Activated CD8-positive, alpha-beta T cell treated with anti-CD3 and anti-CD28 coated beads for 36 hours (primary cell): ENCODE measurements around the gene NEB. TPM values are rescaled to one million over a fixed set of nuclear protein-coding genes. Genes with fewer than 3 reads are reported as not detected.

ENCODE experiments used
- ATAC-seq: fragments of 200-7000 bp; cut with Tn5 transposase; one replicate; pipeline ENCODE4 v1.10.0; 2021; ENCODE audit warnings: mild to moderate bottlenecking, moderate library complexity
- CTCF ChIA-PET: fragments of 350-600 bp; sonication (Branson Sonifier 250); formaldehyde crosslinking; loops from one replicate; lab custom pipeline; 2021; ENCODE audit warnings: antibody characterized with exemption; lab: Charles Lee
- POLR2A ChIA-PET: fragments of 350-600 bp; sonication (Branson Sonifier 250); formaldehyde crosslinking; loops from one replicate; lab custom pipeline; 2021; ENCODE audit warnings: antibody characterized with exemption; lab: Charles Lee
- DNase-seq: peaks from one replicate; pipeline ENCODE4 v3.0.0-alpha.2; 2020
- H3K27ac Mint-ChIP-seq: one replicate; pipeline ENCODE4 v1.8.0; 2021; ENCODE audit warnings: mild to moderate bottlenecking, mixed read lengths
- H3K27me3 Mint-ChIP-seq: one replicate; pipeline ENCODE4 v1.8.0; 2021; ENCODE audit warnings: mixed read lengths
- H3K36me3 Mint-ChIP-seq: one replicate; pipeline ENCODE4 v1.8.0; 2021; ENCODE audit warnings: low read depth, mixed read lengths
- H3K4me1 Mint-ChIP-seq: one replicate; pipeline ENCODE4 v1.8.0; 2021; ENCODE audit warnings: low read depth, mixed read lengths
- H3K4me3 Mint-ChIP-seq: one replicate; pipeline ENCODE4 v1.8.0; 2021; ENCODE audit warnings: mild to moderate bottlenecking, moderate library complexity, mixed read lengths
- H3K9me3 Mint-ChIP-seq: one replicate; pipeline ENCODE4 v1.8.0; 2021; ENCODE audit warnings: mixed read lengths
- intact Hi-C: fragments of 100-400 bp; cut with micrococcal nuclease; formaldehyde crosslinking; loops from one replicate; pipeline ENCODE4 v1.10.0; 2022
- total RNA-seq, 2 experiments: library from RNA; stranded (reverse); gene quantifications; one replicate each; pipeline ENCODE4 v1.2.3, GENCODE V29; 2021
- TF ChIP-seq, protein P1 (sequence below): fragments of 200-600 bp; IDR thresholded peaks from one replicate; pipeline ENCODE4 v1.8.0; 2022; ENCODE audit warnings: antibody characterized with exemption, mild to moderate bottlenecking

The NEB gene
- total RNA-seq, 2 experiments from 2014 or later, result 0.18 to 0.34 TPM

DNA sequence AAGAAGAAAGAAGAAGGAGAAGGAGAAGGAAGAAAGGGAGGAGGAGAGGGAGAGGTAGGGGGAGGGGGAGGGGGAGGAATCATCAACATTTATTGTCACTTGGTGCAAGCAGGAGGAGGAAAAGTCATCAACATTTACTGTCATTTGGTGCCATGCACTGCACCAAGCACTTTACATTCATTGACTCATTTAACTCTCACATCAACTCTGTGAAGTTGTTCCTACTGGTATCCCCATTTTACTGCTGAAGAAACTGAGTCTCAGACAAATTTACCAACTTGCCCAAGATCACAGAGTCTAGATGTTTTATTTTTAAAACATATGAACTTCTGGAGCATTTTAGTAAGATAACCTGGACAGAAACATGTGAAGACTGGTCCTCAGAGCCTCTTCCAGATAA, 46.7 kb upstream of the NEB start:
- POLR2A ChIA-PET, result no interaction called here
- H3K4me1 Mint-ChIP-seq, result peaks cover 3% of the 10 kb centered on the region
- no peak overlapping the region for H3K27ac Mint-ChIP-seq
- DNase-seq (no peak), ATAC-seq (no peak)
- H3K9me3 Mint-ChIP-seq, result peaks cover 9% of the 10 kb centered on the region
- intact Hi-C loops, result no loop called here
- peaks cover 59% of the 10 kb centered on the region for H3K36me3 Mint-ChIP-seq
- CTCF ChIA-PET, result no interaction called here
- H3K4me3 Mint-ChIP-seq, result no peak overlapping the region
- no peaks in the 10 kb centered on the region for H3K27me3 Mint-ChIP-seq
- TF ChIP-seq, protein P1, sequence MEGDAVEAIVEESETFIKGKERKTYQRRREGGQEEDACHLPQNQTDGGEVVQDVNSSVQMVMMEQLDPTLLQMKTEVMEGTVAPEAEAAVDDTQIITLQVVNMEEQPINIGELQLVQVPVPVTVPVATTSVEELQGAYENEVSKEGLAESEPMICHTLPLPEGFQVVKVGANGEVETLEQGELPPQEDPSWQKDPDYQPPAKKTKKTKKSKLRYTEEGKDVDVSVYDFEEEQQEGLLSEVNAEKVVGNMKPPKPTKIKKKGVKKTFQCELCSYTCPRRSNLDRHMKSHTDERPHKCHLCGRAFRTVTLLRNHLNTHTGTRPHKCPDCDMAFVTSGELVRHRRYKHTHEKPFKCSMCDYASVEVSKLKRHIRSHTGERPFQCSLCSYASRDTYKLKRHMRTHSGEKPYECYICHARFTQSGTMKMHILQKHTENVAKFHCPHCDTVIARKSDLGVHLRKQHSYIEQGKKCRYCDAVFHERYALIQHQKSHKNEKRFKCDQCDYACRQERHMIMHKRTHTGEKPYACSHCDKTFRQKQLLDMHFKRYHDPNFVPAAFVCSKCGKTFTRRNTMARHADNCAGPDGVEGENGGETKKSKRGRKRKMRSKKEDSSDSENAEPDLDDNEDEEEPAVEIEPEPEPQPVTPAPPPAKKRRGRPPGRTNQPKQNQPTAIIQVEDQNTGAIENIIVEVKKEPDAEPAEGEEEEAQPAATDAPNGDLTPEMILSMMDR, result no peak

DNA sequence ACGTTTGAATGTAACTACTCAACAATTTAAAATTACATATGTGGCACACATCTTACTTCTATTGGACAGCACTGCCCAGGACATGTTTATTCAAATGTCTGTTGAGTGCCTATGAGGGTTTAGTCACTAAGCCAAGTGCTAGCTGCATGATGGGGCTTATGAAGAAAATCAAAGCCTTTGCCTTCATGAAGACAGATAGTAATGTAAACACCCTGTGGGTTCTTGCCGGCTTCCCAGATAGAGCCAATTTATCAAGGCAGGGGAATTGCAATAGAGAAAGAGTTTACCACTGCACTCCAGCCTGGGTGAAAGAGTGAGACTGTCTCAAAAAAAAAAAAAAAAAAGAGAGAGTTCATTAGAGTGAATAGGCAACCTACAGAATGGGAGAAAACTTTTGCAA, 43.7 kb upstream of the NEB start:
- Mint-ChIP-seq H3K9me3 (peaks cover 9% of the 10 kb centered on the region), H3K4me3 (no peak overlapping the region), H3K27ac (no peak overlapping the region), H3K36me3 (peaks cover 47% of the 10 kb centered on the region), H3K27me3 (no peaks in the 10 kb centered on the region), H3K4me1 (peaks cover 3% of the 10 kb centered on the region)
- ChIA-PET POLR2A (no interaction called here), CTCF (no interaction called here)
- DNase-seq, result no peak
- TF ChIP-seq, protein P1, result no peak
- ATAC-seq, result no peak
- intact Hi-C loops, result no loop called here

DNA sequence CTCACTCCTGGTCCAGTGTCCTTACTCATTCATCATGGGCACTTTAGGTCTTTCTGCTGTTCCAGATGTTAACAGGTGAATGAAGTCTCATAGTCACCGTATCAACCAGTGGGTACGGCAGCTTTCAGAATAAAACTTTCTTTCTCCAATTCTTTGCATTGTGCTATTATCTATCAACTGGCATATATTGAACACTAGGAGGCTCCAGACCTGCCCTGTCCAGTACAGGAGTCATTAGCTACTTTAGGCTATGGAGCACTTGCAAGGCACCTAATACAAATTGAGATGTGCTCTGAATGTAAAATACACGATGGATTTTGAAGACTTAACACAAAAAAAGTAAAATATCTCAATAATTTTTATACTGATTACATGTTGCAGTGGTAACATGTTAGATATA, 43.2 kb upstream of the NEB start:
- TF ChIP-seq, protein P1, result no peak
- POLR2A ChIA-PET, result no interaction called here
- Mint-ChIP-seq H3K27me3 (no peaks in the 10 kb centered on the region), H3K4me1 (no peaks in the 10 kb centered on the region), H3K27ac (no peak overlapping the region), H3K4me3 (no peak overlapping the region), H3K9me3 (peaks cover 9% of the 10 kb centered on the region), H3K36me3 (peaks cover 44% of the 10 kb centered on the region)
- intact Hi-C loops, result no loop called here
- DNase-seq, result no peak
- CTCF ChIA-PET, result no interaction called here
- no peak for ATAC-seq

DNA sequence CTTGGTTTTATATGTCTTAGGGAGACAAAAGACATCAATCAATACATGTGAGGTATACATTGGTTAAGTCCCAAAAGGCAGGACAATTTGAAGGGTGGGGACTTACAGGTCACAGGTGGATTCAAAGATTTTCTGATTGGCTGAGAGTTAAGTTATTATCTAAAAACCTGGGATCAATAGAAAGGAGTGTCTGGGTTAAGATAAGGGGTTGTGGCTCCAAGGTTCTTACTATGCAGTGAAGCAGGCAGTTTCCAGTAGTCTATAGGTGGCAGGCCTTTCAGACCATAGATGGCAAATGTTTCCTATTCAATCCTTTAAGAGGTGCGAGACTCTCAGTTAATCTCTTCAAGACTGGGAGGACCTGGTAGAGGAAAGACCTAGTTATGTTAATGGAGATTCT, 42.1 kb upstream of the NEB start:
- Mint-ChIP-seq H3K4me1 (no peaks in the 10 kb centered on the region), H3K27me3 (no peaks in the 10 kb centered on the region), H3K9me3 (peaks cover 9% of the 10 kb centered on the region), H3K27ac (no peak overlapping the region), H3K4me3 (no peak overlapping the region), H3K36me3 (peaks cover 39% of the 10 kb centered on the region)
- ChIA-PET CTCF (no interaction called here), POLR2A (no interaction called here)
- intact Hi-C loops, result no loop called here
- no peak for ATAC-seq
- TF ChIP-seq, protein P1, result no peak
- no peak for DNase-seq

DNA sequence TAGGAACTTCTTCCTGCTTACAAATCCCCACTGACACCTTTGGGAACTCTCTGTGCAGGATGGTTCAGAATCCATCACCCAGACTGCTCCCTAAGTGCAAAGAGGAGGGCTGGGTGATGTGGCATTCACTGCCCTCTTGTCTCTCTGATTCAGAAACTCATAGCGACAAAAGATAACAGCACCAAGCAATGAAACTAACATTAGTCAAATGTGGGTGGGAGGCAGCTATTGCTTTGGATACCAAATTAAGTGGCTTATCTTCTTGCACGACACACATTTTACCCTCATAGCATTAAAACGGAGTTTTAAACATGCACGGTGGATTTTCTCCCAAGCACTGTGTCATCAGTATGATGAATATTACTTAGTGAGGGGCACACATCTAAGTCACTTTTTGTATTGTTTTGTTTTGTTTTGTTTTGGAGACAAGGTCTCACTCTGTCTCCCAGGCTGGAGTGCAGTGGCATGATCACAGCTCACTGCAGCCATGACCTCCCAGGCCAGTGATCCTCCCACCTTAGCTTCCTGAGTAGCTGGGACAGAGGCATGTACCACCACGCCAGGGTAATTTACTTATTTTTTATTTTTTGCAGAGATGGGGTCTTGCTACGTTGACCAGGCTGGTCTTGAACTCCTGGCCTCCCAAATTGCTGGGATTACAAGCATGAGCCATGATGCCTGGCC, 40.9 kb upstream of the NEB start:
- TF ChIP-seq, protein P1, result no peak
- ChIA-PET CTCF (interaction anchor here (1.0 kb wide), 1 partner anchor 223 kb away, joined by 3 read pairs; no protein-coding TSS in a partner anchor), POLR2A (no interaction called here)
- H3K4me3 Mint-ChIP-seq, result no peak overlapping the region
- H3K27me3 Mint-ChIP-seq, result no peaks in the 10 kb centered on the region
- DNase-seq (no peak), ATAC-seq (no peak)
- H3K36me3 Mint-ChIP-seq, result peaks cover 34% of the 10 kb centered on the region
- intact Hi-C loops, result no loop called here
- H3K4me1 Mint-ChIP-seq, result no peaks in the 10 kb centered on the region
- no peak overlapping the region for H3K27ac Mint-ChIP-seq
- H3K9me3 Mint-ChIP-seq, result peaks cover 5% of the 10 kb centered on the region
